ENCODE measurements around the gene ELMO2. TPM values are rescaled to one million over a fixed set of nuclear protein-coding genes. Genes with fewer than 3 reads are reported as not detected.

Gene ELMO2
- total and polyA plus RNA-seq, 2 experiments from 2014 or later = 38.4 to 51.1 TPM

DNA sequence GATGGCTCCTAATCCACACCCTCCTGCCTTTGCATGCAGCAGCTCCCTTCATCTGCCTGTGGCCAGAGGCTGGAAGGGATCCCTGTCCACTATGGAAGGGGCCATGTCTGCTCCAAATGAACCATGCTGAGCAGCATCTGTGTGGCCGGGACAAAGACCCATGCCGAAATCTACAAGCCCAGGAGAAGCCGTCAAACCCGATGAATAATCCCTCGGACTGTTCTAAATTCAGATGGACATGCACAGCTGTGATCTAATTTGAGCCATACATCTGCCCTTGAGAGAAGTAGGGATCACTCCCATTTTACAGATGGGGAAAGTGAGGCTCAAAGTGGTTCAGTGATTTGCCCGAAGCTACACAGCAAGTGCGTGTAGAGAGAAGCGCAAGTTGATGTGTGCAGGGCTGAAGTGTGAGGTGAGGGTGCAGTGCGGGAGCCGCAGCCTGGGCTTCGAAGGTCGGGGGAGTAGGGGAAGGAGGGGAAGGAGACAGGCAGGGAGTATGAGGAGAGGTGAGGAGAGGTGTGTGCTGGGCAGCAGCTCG, 75.5 kb downstream of the ELMO2 start:
- Histone ChIP-seq H3K9me3 (ENCODE audit: low read depth) (no peaks in the 10 kb centered on the region), H3K4me3 (no peak overlapping the region), H3K4me1 (ENCODE audit: insufficient read depth) (no peaks in the 10 kb centered on the region), H3K36me3 (ENCODE audit: low read depth) (no peaks in the 10 kb centered on the region), H3K4me2 (ENCODE audit: unreplicated experiment) (no peak overlapping the region), H3K9ac (no peak overlapping the region), H3K27ac (no peak overlapping the region), H2AFZ (no peak overlapping the region), H3K79me2 (ENCODE audit: insufficient read depth) (no peaks in the 10 kb centered on the region), H3K9me2 (ENCODE audit: insufficient read depth) (no peaks in the 10 kb centered on the region), H3K27me3 (replicated peaks; ENCODE audit: insufficient read depth) (peaks cover 29% of the 10 kb centered on the region), H4K20me1 (ENCODE audit: insufficient read depth) (no peaks in the 10 kb centered on the region), H3F3A (ENCODE audit: insufficient read depth) (no peaks in the 10 kb centered on the region)
- 60 to 64% methylated on average over 12 to 13 of the region's 13 CpGs for WGBS, 2 experiments (ENCODE audit: low coverage in 1 of 2, low lambda C conversion rate in 2 of 2, missing lambda C conversion rate in 2 of 2)
- in situ Hi-C loops (cut with MboI) = no loop called here
- no peak for TF ChIP-seq EZH2phosphoT487 (IDR thresholded peaks at IDR 0.05; ENCODE audit: insufficient read depth, low read depth)
- no peak for TF ChIP-seq EZH2 (IDR thresholded peaks at IDR 0.05; ENCODE audit: insufficient read depth, poor library complexity, severe bottlenecking)
- no peak for DNase-seq

DNA sequence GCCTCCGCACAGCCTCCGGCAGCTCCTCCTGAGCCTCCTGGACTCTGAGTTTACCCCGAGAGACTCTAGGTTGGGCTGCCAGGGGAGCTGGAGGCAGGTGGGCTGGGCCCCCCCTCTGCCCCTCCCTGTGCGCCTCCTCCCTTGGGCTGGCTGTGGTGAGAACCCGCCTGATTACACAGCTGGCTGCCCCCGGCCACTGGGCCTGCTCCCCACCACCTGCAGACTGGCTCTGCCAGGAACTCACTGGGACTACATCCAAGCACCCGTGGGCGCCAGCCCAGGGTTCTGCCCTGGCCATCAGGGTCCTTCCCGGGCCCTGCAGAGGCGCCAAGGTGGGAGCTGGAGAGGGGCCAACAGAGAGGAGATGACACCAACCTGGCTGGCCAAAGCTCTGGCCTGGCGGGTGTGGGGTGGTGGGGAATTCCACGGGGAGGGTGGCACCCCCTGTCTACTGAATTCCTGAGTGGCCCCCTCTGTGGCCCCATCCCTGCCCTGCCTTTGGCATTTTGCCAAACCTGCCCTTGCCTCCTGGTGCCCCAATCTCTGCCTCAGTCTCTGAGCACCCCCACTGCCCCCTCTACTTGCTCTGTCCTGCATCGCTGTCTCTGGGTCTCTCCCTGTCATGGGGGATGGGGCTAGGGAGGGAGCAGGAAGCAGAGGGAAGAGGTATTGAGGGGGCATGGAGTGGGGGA, 76.2 kb downstream of the ELMO2 start:
- DNase-seq = no peak
- no peak overlapping the region for H3K4me3 ChIP-seq
- TF ChIP-seq EZH2phosphoT487 (IDR thresholded peaks at IDR 0.05; ENCODE audit: insufficient read depth, low read depth) (no peak), EZH2 (IDR thresholded peaks at IDR 0.05; ENCODE audit: insufficient read depth, poor library complexity, severe bottlenecking) (no peak)
- no peaks in the 10 kb centered on the region for H3K36me3 ChIP-seq (ENCODE audit: low read depth)
- H4K20me1 ChIP-seq (ENCODE audit: insufficient read depth) = no peaks in the 10 kb centered on the region
- H3K4me1 ChIP-seq (ENCODE audit: insufficient read depth) = no peaks in the 10 kb centered on the region
- H3K79me2 ChIP-seq (ENCODE audit: insufficient read depth) = no peaks in the 10 kb centered on the region
- peaks cover 22% of the 10 kb centered on the region for H3K27me3 ChIP-seq (replicated peaks; ENCODE audit: insufficient read depth)
- no peak overlapping the region for H3K27ac ChIP-seq
- in situ Hi-C loops (cut with MboI) = no loop called here
- no peak overlapping the region for H3K4me2 ChIP-seq (ENCODE audit: unreplicated experiment)
- H3K9me3 ChIP-seq (ENCODE audit: low read depth) = no peaks in the 10 kb centered on the region
- 33 to 49% methylated on average over 11 to 13 of the region's 13 CpGs for WGBS, 2 experiments (ENCODE audit: low coverage in 1 of 2, low lambda C conversion rate in 2 of 2, missing lambda C conversion rate in 2 of 2)
- no peaks in the 10 kb centered on the region for H3K9me2 ChIP-seq (ENCODE audit: insufficient read depth)
- no peak overlapping the region for H3K9ac ChIP-seq
- no peak overlapping the region for H2AFZ ChIP-seq
- H3F3A ChIP-seq (ENCODE audit: insufficient read depth) = no peaks in the 10 kb centered on the region

DNA sequence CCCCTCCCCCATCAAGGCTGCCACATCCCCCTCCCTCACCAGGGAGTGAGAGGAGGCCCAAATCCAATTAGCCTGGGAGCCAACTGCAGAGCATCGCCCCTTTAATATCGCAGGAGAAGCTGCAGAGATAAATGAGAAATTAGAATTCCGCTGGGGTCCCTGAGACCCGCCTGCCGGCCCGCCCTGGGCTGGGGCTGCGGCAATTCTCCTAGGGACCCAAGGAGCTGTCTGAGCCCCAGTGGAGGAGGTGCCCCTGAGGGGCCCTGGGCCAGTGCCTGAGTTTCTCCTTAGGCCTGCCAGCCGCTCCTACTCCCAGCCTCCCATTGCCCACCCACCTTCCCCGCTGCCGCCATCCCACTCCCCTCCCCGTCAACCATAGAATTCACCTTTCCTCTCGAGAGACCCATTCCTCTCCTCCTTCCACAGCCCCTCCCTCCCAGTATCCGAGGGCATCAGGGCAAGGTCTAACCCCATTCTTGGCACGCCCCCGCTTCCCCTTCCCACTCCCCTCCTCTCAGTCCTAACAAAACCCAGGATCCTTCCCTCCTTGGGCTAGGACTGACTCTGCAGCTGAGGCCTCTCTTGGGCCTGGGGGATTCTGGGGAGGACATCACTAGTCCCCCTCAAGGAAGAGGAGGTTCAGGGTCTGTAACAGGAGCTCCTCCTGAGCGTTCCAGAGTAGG, 78.1 kb downstream of the ELMO2 start:
- H3K4me1 ChIP-seq (ENCODE audit: insufficient read depth) = no peaks in the 10 kb centered on the region

DNA sequence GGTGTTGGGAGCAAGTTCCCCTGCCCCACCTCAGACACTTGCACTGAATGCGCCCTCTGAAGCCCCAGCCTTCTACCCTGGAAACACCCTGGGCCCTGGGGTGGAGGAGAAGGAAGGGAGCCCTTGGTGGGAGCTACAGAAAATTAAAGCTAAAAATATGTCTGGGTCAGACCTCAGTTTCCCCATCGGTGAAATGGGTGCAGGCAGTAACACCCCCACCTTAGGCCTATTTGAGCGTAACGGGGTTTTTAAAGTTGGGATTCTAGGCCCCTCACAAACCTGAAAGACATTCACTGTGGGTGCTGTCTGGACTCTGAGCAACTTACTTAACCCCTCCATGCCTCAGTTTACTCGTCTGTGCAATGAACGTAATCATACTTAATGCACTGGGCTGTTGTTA, 78.9 kb downstream of the ELMO2 start:
- H3K9ac ChIP-seq = no peak overlapping the region
- no peak overlapping the region for H3K4me2 ChIP-seq (ENCODE audit: unreplicated experiment)
- no peaks in the 10 kb centered on the region for H3K36me3 ChIP-seq (ENCODE audit: low read depth)
- H3K4me3 ChIP-seq = no peak overlapping the region
- TF ChIP-seq EZH2 (IDR thresholded peaks at IDR 0.05; ENCODE audit: insufficient read depth, poor library complexity, severe bottlenecking) (no peak), EZH2phosphoT487 (IDR thresholded peaks at IDR 0.05; ENCODE audit: insufficient read depth, low read depth) (no peak)
- H3K27me3 ChIP-seq (replicated peaks; ENCODE audit: insufficient read depth) = peaks cover 9% of the 10 kb centered on the region
- no peaks in the 10 kb centered on the region for H3K79me2 ChIP-seq (ENCODE audit: insufficient read depth)
- no peaks in the 10 kb centered on the region for H3K9me2 ChIP-seq (ENCODE audit: insufficient read depth)
- no peak overlapping the region for H2AFZ ChIP-seq
- H3K9me3 ChIP-seq (ENCODE audit: low read depth) = no peaks in the 10 kb centered on the region
- H3K4me1 ChIP-seq (ENCODE audit: insufficient read depth) = no peaks in the 10 kb centered on the region
- H3F3A ChIP-seq (ENCODE audit: insufficient read depth) = no peaks in the 10 kb centered on the region
- no peaks in the 10 kb centered on the region for H4K20me1 ChIP-seq (ENCODE audit: insufficient read depth)
- WGBS, 2 experiments (ENCODE audit: low coverage in 1 of 2, low lambda C conversion rate in 2 of 2, missing lambda C conversion rate in 2 of 2) = 65 to 76% methylated on average over 6 of the region's 6 CpGs
- H3K27ac ChIP-seq = no peak overlapping the region
- in situ Hi-C loops (cut with MboI) = no loop called here
- no peak for DNase-seq

More for the DNA sequence above, 78.1 kb downstream of the ELMO2 start:
- in situ Hi-C loops (cut with MboI) = no loop called here
- TF ChIP-seq EZH2phosphoT487 (IDR thresholded peaks at IDR 0.05; ENCODE audit: insufficient read depth, low read depth) = no peak
- TF ChIP-seq EZH2 (IDR thresholded peaks at IDR 0.05; ENCODE audit: insufficient read depth, poor library complexity, severe bottlenecking) = no peak
- H3K79me2 ChIP-seq (ENCODE audit: insufficient read depth) = no peaks in the 10 kb centered on the region
- H4K20me1 ChIP-seq (ENCODE audit: insufficient read depth) = no peaks in the 10 kb centered on the region
- H3K4me3 ChIP-seq = no peak overlapping the region
- DNase-seq = no peak
- no peaks in the 10 kb centered on the region for H3F3A ChIP-seq (ENCODE audit: insufficient read depth)
- H3K4me2 ChIP-seq (ENCODE audit: unreplicated experiment) = no peak overlapping the region
- H3K27me3 ChIP-seq (replicated peaks; ENCODE audit: insufficient read depth) = peaks cover 12% of the 10 kb centered on the region
- no peak overlapping the region for H3K27ac ChIP-seq
- WGBS, 2 experiments (ENCODE audit: low coverage in 1 of 2, low lambda C conversion rate in 2 of 2, missing lambda C conversion rate in 2 of 2) = 43 to 50% methylated on average over 11 to 16 of the region's 16 CpGs
- H3K9me3 ChIP-seq (ENCODE audit: low read depth) = no peaks in the 10 kb centered on the region
- H3K36me3 ChIP-seq (ENCODE audit: low read depth) = no peaks in the 10 kb centered on the region
- H3K9me2 ChIP-seq (ENCODE audit: insufficient read depth) = no peaks in the 10 kb centered on the region
- no peak overlapping the region for H3K9ac ChIP-seq
- H2AFZ ChIP-seq = no peak overlapping the region

All from GM23248 (cell line).